WTC11 (cell line): ENCODE data around the gene PTPRF.

Experiments
- ATF2 ChIP-seq: sonication (generic); formaldehyde crosslinking; IDR thresholded peaks from 2 replicates; pipeline ENCODE4 v1.8.1; 2022; ENCODE audit warnings: low read depth, missing genetic modification reagents, borderline replicate concordance
- ATF3 ChIP-seq: sonication (generic); formaldehyde crosslinking; conservative IDR thresholded peaks from 2 replicates; pipeline ENCODE4 v1.8.1; 2022; ENCODE audit warnings: mild to moderate bottlenecking, missing genetic modification reagents
- CREB1 ChIP-seq: sonication (generic); formaldehyde crosslinking; IDR thresholded peaks from 2 replicates; pipeline ENCODE4 v1.8.0; 2023; ENCODE audit warnings: mild to moderate bottlenecking, missing genetic modification reagents
- CREM ChIP-seq: sonication (generic); formaldehyde crosslinking; IDR thresholded peaks from 2 replicates; pipeline ENCODE4 v1.8.1; 2022; ENCODE audit warnings: mild to moderate bottlenecking, missing genetic modification reagents, moderate library complexity
- CTCF ChIP-seq: fragments of 200-600 bp; IDR thresholded peaks from 2 replicates; pipeline ENCODE4 v1.8.0; 2022; ENCODE audit warnings: antibody characterized with exemption
- E2F4 ChIP-seq: sonication (generic); formaldehyde crosslinking; IDR thresholded peaks from 2 replicates; pipeline ENCODE4 v1.8.1; 2022; ENCODE audit warnings: low read depth, mild to moderate bottlenecking, moderate library complexity, missing genetic modification reagents, borderline replicate concordance
- E2F5 ChIP-seq: sonication (generic); formaldehyde crosslinking; IDR thresholded peaks from 2 replicates; pipeline ENCODE4 v1.8.1; 2022; ENCODE audit warnings: mild to moderate bottlenecking, moderate library complexity, missing genetic modification reagents
- EMX1 ChIP-seq: fragments of 250-450 bp; sonication (Bioruptor Pico); IDR thresholded peaks from 2 replicates; pipeline ENCODE4 v1.8.0; 2021; ENCODE audit warnings: mild to moderate bottlenecking
- ETV6 ChIP-seq: sonication (generic); formaldehyde crosslinking; IDR thresholded peaks from 2 replicates; pipeline ENCODE4 v1.8.1; 2022; ENCODE audit warnings: mild to moderate bottlenecking, missing genetic modification reagents
- FOXK1 ChIP-seq: sonication (generic); formaldehyde crosslinking; IDR thresholded peaks from 2 replicates; pipeline ENCODE4 v1.8.0; 2022; ENCODE audit warnings: mild to moderate bottlenecking, moderate library complexity, missing genetic modification reagents
- HMGA2 ChIP-seq: fragments of 250-450 bp; sonication (Bioruptor Pico); IDR thresholded peaks from 2 replicates; pipeline ENCODE4 v1.4.0; 2021; ENCODE audit warnings: mild to moderate bottlenecking, moderate library complexity
- NR2C2 ChIP-seq: sonication (generic); formaldehyde crosslinking; IDR thresholded peaks from 2 replicates; pipeline ENCODE4 v1.8.0; 2022; ENCODE audit warnings: mild to moderate bottlenecking, missing genetic modification reagents
- SP1 ChIP-seq: sonication (generic); formaldehyde crosslinking; conservative IDR thresholded peaks from 2 replicates; pipeline ENCODE4 v1.8.1; 2022; ENCODE audit warnings: missing genetic modification reagents
- TCF7 ChIP-seq: sonication (generic); formaldehyde crosslinking; IDR thresholded peaks from 2 replicates; pipeline ENCODE4 v1.8.0; 2022; ENCODE audit warnings: mild to moderate bottlenecking, low read depth, missing genetic modification reagents, moderate library complexity

GRCh38 chr1:43499898-43500297, 30.8 kb upstream of the PTPRF start:
- TF ChIP-seq HMGA2 (CRISPR knock-in tag), result no peak
- no peak for TF ChIP-seq E2F5
- no peak for TF ChIP-seq CTCF
- TF ChIP-seq CREB1 (CRISPR knock-in tag), result no peak
- TF ChIP-seq NR2C2 (CRISPR knock-in tag), result no peak
- no peak for TF ChIP-seq E2F4 (CRISPR knock-in tag)
- no peak for TF ChIP-seq ATF3 (CRISPR knock-in tag)
- TF ChIP-seq CREM (CRISPR knock-in tag), result no peak
- no peak for TF ChIP-seq FOXK1 (CRISPR knock-in tag)
- TF ChIP-seq SP1, result no peak
- TF ChIP-seq ETV6 (CRISPR knock-in tag), result no peak
- no peak for TF ChIP-seq EMX1 (CRISPR knock-in tag)
- TF ChIP-seq TCF7 (CRISPR knock-in tag), result no peak
- TF ChIP-seq ATF2 (CRISPR knock-in tag), result no peak
